ENCODE measurements around the gene NUP54. TPM values are rescaled to one million over a fixed set of nuclear protein-coding genes. Genes with fewer than 3 reads are reported as not detected.

NUP54 gene
- total and polyA plus RNA-seq, 4 experiments from 2014 or later, result 37.8 to 52.8 (median 44.3) TPM

DNA sequence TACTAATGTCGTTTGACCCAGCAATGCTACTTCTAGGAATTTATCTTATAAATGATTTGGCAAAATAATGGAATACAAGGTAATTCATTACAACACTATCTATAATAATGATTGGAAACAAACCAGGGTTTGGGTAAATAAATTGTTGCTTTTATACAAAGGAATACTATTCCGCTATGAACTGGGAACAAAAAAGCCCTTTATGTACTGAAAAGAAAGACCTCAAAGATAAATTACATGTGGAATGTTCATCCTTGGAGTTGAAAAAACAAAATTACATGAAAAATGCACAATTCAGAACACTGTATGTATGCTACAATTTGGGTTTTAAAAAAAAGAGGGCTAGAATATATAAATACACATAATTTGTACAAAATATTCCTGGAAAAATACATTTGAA, 5.2 kb upstream of the NUP54 start:
- no peak overlapping the region for H3K4me3 Mint-ChIP-seq
- no peaks in the 10 kb centered on the region for H3K9me3 ChIP-seq (ENCODE audit: control insufficient read depth in 1 of 2, low read length in 2 of 2)
- no peak overlapping the region for H3K4me3 ChIP-seq (ENCODE audit: low read length in 2 of 2)
- H3K27me3 Mint-ChIP-seq, result no peaks in the 10 kb centered on the region
- peaks cover 0 to 19% (median 6%) of the 10 kb centered on the region in 8 donors for H3K9me3 Mint-ChIP-seq
- peaks cover 3 to 4% of the 10 kb centered on the region in 2 donors for H3K36me3 Mint-ChIP-seq
- peaks cover 10% of the 10 kb centered on the region for H3K4me1 ChIP-seq (ENCODE audit: insufficient read depth, low read length)
- ChIA-PET POLR2A (ENCODE audit: partially characterized antibody) (no interaction called here), CTCF (ENCODE audit: partially characterized antibody) (no interaction called here)
- no peaks in the 10 kb centered on the region for H3K36me3 ChIP-seq (ENCODE audit: insufficient read depth, low read length)
- intact Hi-C loops (cut with micrococcal nuclease), result no loop called here
- H3K27ac ChIP-seq (ENCODE audit: low read depth, low read length), result no peak overlapping the region
- H3K27me3 ChIP-seq (ENCODE audit: insufficient read depth, low read length), result no peaks in the 10 kb centered on the region
- DNase-seq, result no peak
- H3K27ac Mint-ChIP-seq, result no peak overlapping the region
- peaks cover 6 to 14% (median 11%) of the 10 kb centered on the region in 4 donors for H3K4me1 Mint-ChIP-seq

DNA sequence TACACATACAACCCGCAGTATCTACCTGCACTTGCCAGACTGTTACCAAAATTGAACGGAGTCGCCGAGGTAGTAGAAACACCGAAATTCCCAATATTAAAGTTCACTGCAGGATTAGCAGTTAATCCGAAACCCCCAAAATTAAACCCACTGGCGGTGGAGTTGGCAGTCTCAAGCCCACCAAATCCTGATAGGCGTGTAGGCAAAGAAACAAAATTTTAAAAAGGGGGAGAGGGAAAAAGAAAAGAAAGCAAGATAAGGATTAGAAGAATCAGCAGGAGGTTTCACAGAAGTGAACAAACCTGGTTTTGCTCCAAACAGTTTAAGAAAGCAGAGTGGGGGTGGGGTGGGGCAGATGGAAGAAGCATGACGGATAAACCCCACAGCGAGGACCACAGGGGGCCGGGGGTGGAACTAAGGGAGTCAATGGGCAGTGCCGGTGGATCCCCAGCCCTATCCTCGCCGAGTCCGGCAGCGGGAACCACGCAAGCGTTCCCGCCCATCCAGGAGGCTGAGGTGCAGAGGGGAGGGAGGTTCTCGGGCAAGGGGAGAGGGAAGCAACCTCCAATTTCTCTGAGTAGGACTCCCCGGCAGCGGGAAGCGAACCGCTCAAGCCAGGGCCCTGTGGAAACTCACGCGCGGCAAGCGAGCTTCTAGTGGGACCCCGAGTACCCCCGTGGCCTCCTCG, 599 bp downstream of the NUP54 start:
- CTCF ChIA-PET (ENCODE audit: partially characterized antibody), result interaction anchor here (2.6 to 2.8 kb wide), 2 partner anchors 32 to 156 kb away, joined by 11 to 15 read pairs; partner anchors contain the start of gene SDAD1
- intact Hi-C loops (cut with micrococcal nuclease), result loop anchor here (1.0 to 5.0 kb wide), 8 partner anchors 33 to 1715 kb away; partner anchors contain the start of genes MRPL1, RCHY1, SDAD1 and THAP6
- H3K36me3 Mint-ChIP-seq, result peaks cover 11 to 27% of the 10 kb centered on the region in 2 donors
- H3K27ac Mint-ChIP-seq, result peak overlapping the region; percentile 84 to 100 (median 98)
- H3K4me3 ChIP-seq (ENCODE audit: low read length in 2 of 2), result peak overlapping the region; percentile 54 to 88
- H3K27me3 Mint-ChIP-seq, result no peaks in the 10 kb centered on the region
- POLR2A ChIA-PET (ENCODE audit: partially characterized antibody), result interaction anchor here (1.3 to 2.4 kb wide), 5 partner anchors 32 to 1715 kb away, joined by 3 to 13 read pairs (median 7); partner anchors contain the start of genes MRPL1, NAAA, RCHY1 and SDAD1
- peak overlapping the region; percentile 92 to 100 (median 98) for H3K4me3 Mint-ChIP-seq
- no peaks in the 10 kb centered on the region for H3K9me3 ChIP-seq (ENCODE audit: control insufficient read depth in 1 of 2, low read length in 2 of 2)
- H3K9me3 Mint-ChIP-seq, result no peaks in the 10 kb centered on the region
- no peaks in the 10 kb centered on the region for H3K36me3 ChIP-seq (ENCODE audit: insufficient read depth, low read length)
- peak in 1 of 5 donors; percentile 64 for DNase-seq
- peaks cover 22 to 49% (median 34%) of the 10 kb centered on the region in 4 donors for H3K4me1 Mint-ChIP-seq
- no peaks in the 10 kb centered on the region for H3K27me3 ChIP-seq (ENCODE audit: insufficient read depth, low read length)
- peak overlapping the region; percentile 88 for H3K27ac ChIP-seq (ENCODE audit: low read depth, low read length)
- peaks cover 34% of the 10 kb centered on the region for H3K4me1 ChIP-seq (ENCODE audit: insufficient read depth, low read length)

DNA sequence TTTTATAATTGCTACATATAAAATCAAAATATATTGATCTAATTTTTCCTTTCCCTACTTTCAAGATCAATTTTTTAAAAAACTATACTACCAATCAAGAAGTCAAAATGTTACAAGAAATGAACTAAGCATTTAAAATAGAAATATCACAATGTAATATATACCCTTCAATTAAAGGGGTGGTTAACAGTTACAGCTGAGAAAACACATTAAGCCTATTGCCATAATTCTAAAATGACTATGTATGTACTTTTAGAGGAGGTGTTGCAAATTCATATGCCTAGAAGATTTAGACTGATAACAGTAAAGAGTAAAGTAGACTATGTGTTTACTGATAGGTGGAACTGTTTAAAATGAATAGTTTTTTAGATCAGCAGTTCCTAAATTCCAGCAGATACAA, 3.7 kb downstream of the NUP54 start:
- CTCF ChIA-PET (ENCODE audit: partially characterized antibody), result no interaction called here

DNA sequence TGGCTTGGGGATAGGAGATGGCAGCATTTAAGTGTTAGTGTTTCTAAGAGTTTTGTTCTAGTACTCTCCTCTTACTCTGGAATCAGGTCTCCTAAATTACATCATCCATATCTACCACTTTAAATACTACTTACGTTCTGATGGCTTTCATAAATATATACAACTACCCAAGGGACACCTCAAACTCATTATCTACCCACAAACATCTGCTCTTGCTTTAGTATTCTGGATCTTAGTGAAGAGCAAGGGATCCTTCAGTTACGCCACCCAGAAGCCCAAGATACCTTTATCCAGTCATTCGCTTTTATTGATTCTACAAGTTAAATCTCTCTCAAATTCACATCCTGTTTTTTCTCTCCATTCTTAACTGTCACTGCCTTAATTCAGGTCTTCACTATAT, 7.0 kb downstream of the NUP54 start:
- POLR2A ChIA-PET (ENCODE audit: partially characterized antibody), result no interaction called here
- H3K4me3 Mint-ChIP-seq, result no peak overlapping the region
- peaks cover 46 to 59% of the 10 kb centered on the region in 2 donors for H3K36me3 Mint-ChIP-seq

More for the DNA sequence above, 3.7 kb downstream of the NUP54 start:
- H3K27ac ChIP-seq (ENCODE audit: low read depth, low read length), result no peak overlapping the region
- H3K27me3 Mint-ChIP-seq, result no peaks in the 10 kb centered on the region
- H3K4me3 Mint-ChIP-seq, result peak overlapping the region in 3 of 8 donors; percentile 7 to 54 (median 10)
- H3K36me3 ChIP-seq (ENCODE audit: insufficient read depth, low read length), result peaks cover 9% of the 10 kb centered on the region
- POLR2A ChIA-PET (ENCODE audit: partially characterized antibody), result no interaction called here
- H3K27me3 ChIP-seq (ENCODE audit: insufficient read depth, low read length), result no peaks in the 10 kb centered on the region
- H3K4me1 ChIP-seq (ENCODE audit: insufficient read depth, low read length), result peaks cover 33% of the 10 kb centered on the region
- H3K4me3 ChIP-seq (ENCODE audit: low read length in 2 of 2), result no peak overlapping the region
- H3K27ac Mint-ChIP-seq, result peak overlapping the region in 1 of 7 donors; percentile 30
- DNase-seq, result no peak
- no peaks in the 10 kb centered on the region for H3K9me3 ChIP-seq (ENCODE audit: control insufficient read depth in 1 of 2, low read length in 2 of 2)
- H3K36me3 Mint-ChIP-seq, result peaks cover 29 to 54% of the 10 kb centered on the region in 2 donors
- peaks cover 30 to 55% (median 43%) of the 10 kb centered on the region in 4 donors for H3K4me1 Mint-ChIP-seq
- intact Hi-C loops (cut with micrococcal nuclease), result no loop called here
- no peaks in the 10 kb centered on the region for H3K9me3 Mint-ChIP-seq

DNA sequence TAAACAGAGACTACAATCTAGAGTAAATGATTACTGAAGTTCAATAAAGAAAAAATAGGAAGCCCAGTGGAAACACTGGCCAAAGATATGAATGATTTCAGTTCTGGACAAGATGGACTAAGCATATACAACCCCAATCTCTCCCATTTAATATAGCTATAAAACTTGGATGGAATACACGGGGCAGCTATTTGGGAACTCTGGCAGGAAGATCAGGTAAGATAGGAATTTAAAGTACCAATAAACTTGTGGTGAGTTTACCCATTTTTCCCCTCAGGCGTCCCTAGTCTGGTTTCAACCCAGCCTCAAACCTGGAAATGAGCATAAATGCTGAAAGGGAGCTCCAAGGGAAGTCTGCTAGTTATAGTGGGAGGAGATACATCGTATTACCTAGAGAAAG, 20.4 kb downstream of the NUP54 start:
- no peak overlapping the region for H3K4me3 ChIP-seq (ENCODE audit: low read length in 2 of 2)
- Mint-ChIP-seq H3K9me3 (no peaks in the 10 kb centered on the region), H3K36me3 (peaks cover 52 to 56% of the 10 kb centered on the region in 2 donors), H3K4me3 (no peak overlapping the region), H3K4me1 (peaks cover 0 to 8% (median 0%) of the 10 kb centered on the region in 4 donors), H3K27ac (no peak overlapping the region), H3K27me3 (no peaks in the 10 kb centered on the region)
- intact Hi-C loops (cut with micrococcal nuclease), result no loop called here
- DNase-seq, result no peak
- H3K36me3 ChIP-seq (ENCODE audit: insufficient read depth, low read length), result peaks cover 31% of the 10 kb centered on the region
- no peaks in the 10 kb centered on the region for H3K4me1 ChIP-seq (ENCODE audit: insufficient read depth, low read length)
- ChIA-PET POLR2A (ENCODE audit: partially characterized antibody) (no interaction called here), CTCF (ENCODE audit: partially characterized antibody) (no interaction called here)
- H3K27ac ChIP-seq (ENCODE audit: low read depth, low read length), result no peak overlapping the region
- no peaks in the 10 kb centered on the region for H3K27me3 ChIP-seq (ENCODE audit: insufficient read depth, low read length)
- H3K9me3 ChIP-seq (ENCODE audit: control insufficient read depth in 1 of 2, low read length in 2 of 2), result no peaks in the 10 kb centered on the region

More for the DNA sequence above, 7.0 kb downstream of the NUP54 start:
- Histone ChIP-seq H3K36me3 (ENCODE audit: insufficient read depth, low read length) (peaks cover 26% of the 10 kb centered on the region), H3K4me3 (ENCODE audit: low read length in 2 of 2) (no peak overlapping the region), H3K4me1 (ENCODE audit: insufficient read depth, low read length) (peaks cover 11% of the 10 kb centered on the region), H3K27me3 (ENCODE audit: insufficient read depth, low read length) (no peaks in the 10 kb centered on the region), H3K27ac (ENCODE audit: low read depth, low read length) (no peak overlapping the region), H3K9me3 (ENCODE audit: control insufficient read depth in 1 of 2, low read length in 2 of 2) (no peaks in the 10 kb centered on the region)
- peaks cover 25 to 48% (median 30%) of the 10 kb centered on the region in 4 donors for H3K4me1 Mint-ChIP-seq
- H3K27me3 Mint-ChIP-seq, result no peaks in the 10 kb centered on the region
- intact Hi-C loops (cut with micrococcal nuclease), result no loop called here
- CTCF ChIA-PET (ENCODE audit: partially characterized antibody), result no interaction called here
- no peak for DNase-seq
- H3K27ac Mint-ChIP-seq, result no peak overlapping the region
- no peaks in the 10 kb centered on the region for H3K9me3 Mint-ChIP-seq

DNA sequence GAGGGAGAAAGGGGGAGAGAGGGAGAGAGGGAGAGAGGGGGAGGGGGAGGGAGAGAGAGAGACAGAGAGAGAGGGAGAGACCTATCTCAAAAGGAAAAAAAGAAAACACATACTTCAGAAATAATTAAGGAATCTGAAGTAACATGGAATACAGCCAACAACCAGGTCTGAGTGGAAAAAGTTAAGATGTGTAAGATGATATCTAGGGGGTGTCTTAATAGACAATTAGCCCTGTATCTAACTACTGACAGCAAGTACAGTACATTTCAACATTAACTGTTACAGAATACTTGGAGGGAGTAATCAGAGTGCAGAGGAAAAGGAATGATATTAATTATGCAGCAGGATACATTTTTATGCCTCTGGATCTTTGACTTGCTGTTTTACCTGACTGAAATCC, 22.4 kb downstream of the NUP54 start:
- Mint-ChIP-seq H3K27me3 (no peaks in the 10 kb centered on the region), H3K4me3 (no peak overlapping the region), H3K27ac (peak overlapping the region in 2 of 7 donors; percentile 22 to 36), H3K36me3 (peaks cover 55 to 59% of the 10 kb centered on the region in 2 donors), H3K9me3 (no peaks in the 10 kb centered on the region), H3K4me1 (peaks cover 0 to 6% (median 0%) of the 10 kb centered on the region in 4 donors)
- Histone ChIP-seq H3K4me3 (ENCODE audit: low read length in 2 of 2) (no peak overlapping the region), H3K36me3 (ENCODE audit: insufficient read depth, low read length) (peaks cover 39% of the 10 kb centered on the region), H3K27me3 (ENCODE audit: insufficient read depth, low read length) (no peaks in the 10 kb centered on the region), H3K9me3 (ENCODE audit: control insufficient read depth in 1 of 2, low read length in 2 of 2) (no peaks in the 10 kb centered on the region), H3K27ac (ENCODE audit: low read depth, low read length) (no peak overlapping the region), H3K4me1 (ENCODE audit: insufficient read depth, low read length) (no peaks in the 10 kb centered on the region)
- POLR2A ChIA-PET (ENCODE audit: partially characterized antibody), result no interaction called here
- CTCF ChIA-PET (ENCODE audit: partially characterized antibody), result no interaction called here
- intact Hi-C loops (cut with micrococcal nuclease), result no loop called here
- no peak for DNase-seq

DNA sequence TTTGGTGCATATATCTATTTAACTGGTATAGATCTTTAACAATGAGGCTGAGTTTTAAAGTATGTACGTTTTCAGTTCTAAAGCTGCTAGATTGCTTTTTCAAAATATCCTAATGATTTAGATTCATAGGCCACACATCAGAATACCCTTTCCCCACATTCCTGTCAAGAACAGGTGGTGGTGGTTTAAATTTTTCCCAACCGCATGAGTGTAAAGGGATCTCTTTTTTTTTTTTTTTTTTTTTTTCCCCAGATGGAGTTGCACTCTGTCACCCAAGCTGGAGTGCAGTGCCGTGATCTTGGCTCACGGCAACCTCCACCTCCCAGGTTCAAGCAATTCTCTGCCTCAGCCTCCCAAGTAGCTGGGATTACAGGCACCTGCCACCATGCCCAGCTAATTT, 28.0 kb downstream of the NUP54 start:
- H3K36me3 ChIP-seq (ENCODE audit: insufficient read depth, low read length), result peaks cover 51% of the 10 kb centered on the region
- Mint-ChIP-seq H3K4me3 (no peak overlapping the region), H3K4me1 (peaks cover 0 to 2% (median 0%) of the 10 kb centered on the region in 4 donors), H3K27me3 (no peaks in the 10 kb centered on the region), H3K9me3 (peaks cover 0 to 3% (median 0%) of the 10 kb centered on the region in 8 donors), H3K27ac (no peak overlapping the region), H3K36me3 (peaks cover 65 to 76% of the 10 kb centered on the region in 2 donors)
- H3K4me3 ChIP-seq (ENCODE audit: low read length in 2 of 2), result no peak overlapping the region
- H3K27me3 ChIP-seq (ENCODE audit: insufficient read depth, low read length), result no peaks in the 10 kb centered on the region
- no peak overlapping the region for H3K27ac ChIP-seq (ENCODE audit: low read depth, low read length)
- no peaks in the 10 kb centered on the region for H3K4me1 ChIP-seq (ENCODE audit: insufficient read depth, low read length)
- CTCF ChIA-PET (ENCODE audit: partially characterized antibody), result no interaction called here
- H3K9me3 ChIP-seq (ENCODE audit: control insufficient read depth in 1 of 2, low read length in 2 of 2), result no peaks in the 10 kb centered on the region
- intact Hi-C loops (cut with micrococcal nuclease), result no loop called here
- no peak for DNase-seq
- POLR2A ChIA-PET (ENCODE audit: partially characterized antibody), result no interaction called here

Measured in CD4-positive, alpha-beta memory T cell (primary cell).